SKM-1 (cell line): ENCODE measurements around the gene FRY.
"Not testable (repeated sequence)": the region's sequence is repeated elsewhere in the genome, so short reads cannot be mapped to it uniquely, and the experiment has no call there.

Experiments
- DNase-seq: peaks from one replicate; lab custom pipeline; 2025; ENCODE audit not compliant: unreplicated experiment; lab: John Stamatoyannopoulos, UW

FRY gene

GRCh38 chr13:32031025-32031814 lies at the start of gene FRY:
FRY (plus strand) TSS chr13:32031774; CDS start chr13:32031796, 22 bp downstream.
- peak; percentile 25 for DNase-seq

GRCh38 chr13:31982124-31982523 lies 49.5 kb upstream of the FRY start:
- DNase-seq: no peak

GRCh38 chr13:31982540-31982939 lies 49.0 kb upstream of the FRY start:
- peak; percentile 26 for DNase-seq

- DNase-seq: not testable (repeated sequence)
These were observed 47.9 kb upstream of the FRY start for GRCh38 chr13:31983696-31984095.

- DNase-seq: not testable (repeated sequence)
These were observed 47.2 kb upstream of the FRY start for GRCh38 chr13:31984388-31984787.

- DNase-seq: no peak
These were observed 44.7 kb upstream of the FRY start for GRCh38 chr13:31986676-31987470.

GRCh38 chr13:31987535-31988170 lies 43.9 kb upstream of the FRY start:
- DNase-seq: no peak

- DNase-seq: not testable (repeated sequence)
These were observed 37.2 kb upstream of the FRY start for GRCh38 chr13:31994367-31994766.

- no peak for DNase-seq
These were observed 35.0 kb upstream of the FRY start for GRCh38 chr13:31996601-31997000.

- DNase-seq: no peak
These were observed 33.9 kb upstream of the FRY start for GRCh38 chr13:31997641-31998040.

GRCh38 chr13:31998131-31998530 lies 33.4 kb upstream of the FRY start:
- DNase-seq: no peak

- DNase-seq: not testable (repeated sequence)
These were observed 30.8 kb upstream of the FRY start for GRCh38 chr13:32000754-32001153.

GRCh38 chr13:32001154-32001768 lies 30.3 kb upstream of the FRY start:
- peak; percentile 85 for DNase-seq

- DNase-seq: no peak
These were observed 29.8 kb upstream of the FRY start for GRCh38 chr13:32001769-32002168.

GRCh38 chr13:32002873-32003272 lies 28.7 kb upstream of the FRY start:
- DNase-seq: no peak

- no peak for DNase-seq
These were observed 24.1 kb upstream of the FRY start for GRCh38 chr13:32007494-32007893.

- DNase-seq: no peak
These were observed 22.9 kb upstream of the FRY start for GRCh38 chr13:32008518-32009175.

GRCh38 chr13:32009362-32009761 lies 22.2 kb upstream of the FRY start:
- DNase-seq: no peak

- DNase-seq: no peak
These were observed 21.4 kb upstream of the FRY start for GRCh38 chr13:32010136-32010535.

GRCh38 chr13:32011971-32012370 lies 19.6 kb upstream of the FRY start:
- DNase-seq: no peak

- no peak for DNase-seq
These were observed 18.4 kb upstream of the FRY start for GRCh38 chr13:32013181-32013580.
